Neutrophil (primary cell): ENCODE measurements around the gene RFWD3.

Experiments used
- H3K27ac ChIP-seq: fragments of 200-600 bp; sonication (generic); 2 replicates; pipeline ENCODE4 v1.5.1; 2016; ENCODE audit warnings: mild to moderate bottlenecking, moderate library complexity
- H3K27me3 ChIP-seq: fragments of 200-600 bp; sonication (generic); 2 replicates; pipeline ENCODE4 v1.6.0; 2016; ENCODE audit warnings: mild to moderate bottlenecking
- H3K36me3 ChIP-seq: fragments of 200-600 bp; sonication (generic); 2 replicates; pipeline ENCODE4 v1.5.1; 2017
- H3K4me1 ChIP-seq, 2 experiments: fragments of 200-600 bp in 1 of 2; sonication (generic) in 1 of 2; 1 replicate in 1 of 2; 2 replicates in 1 of 2; pipeline versions ENCODE4 v1.5.1 to v1.6.1; 2013 to 2016; ENCODE audit warnings: low read depth in 1 of 2, low read length in 1 of 2, mild to moderate bottlenecking in 1 of 2, moderate library complexity in 1 of 2; ENCODE audit not compliant: control insufficient read depth in 1 of 2, insufficient read depth in 1 of 2
- H3K4me3 ChIP-seq, 2 experiments: fragments of 200-600 bp in 1 of 2; sonication (generic) in 1 of 2; 1 replicate in 1 of 2; 2 replicates in 1 of 2; pipeline ENCODE4 v1.5.1; 2013 to 2016; ENCODE audit warnings: low read depth in 1 of 2, low read length in 1 of 2, mild to moderate bottlenecking in 1 of 2, moderate library complexity in 1 of 2
- H3K9me3 ChIP-seq: fragments of 200-600 bp; sonication (generic); 2 replicates; pipeline ENCODE4 v1.5.1; 2016
- CTCF ChIP-seq: fragments of 200-600 bp; sonication (generic); IDR thresholded peaks from 2 replicates; pipeline ENCODE4 v1.5.1; 2016; ENCODE audit warnings: antibody characterized with exemption

The RFWD3 gene

GRCh38 chr16:74596586-74596985 lies 70.1 kb downstream of the RFWD3 start:
- Histone ChIP-seq H3K9me3 (no peaks in the 10 kb centered on the region), H3K4me3 (no peak overlapping the region), H3K27ac (no peak overlapping the region), H3K36me3 (peaks cover 6% of the 10 kb centered on the region), H3K27me3 (no peaks in the 10 kb centered on the region), H3K4me1 (peaks cover 14 to 16% of the 10 kb centered on the region in 2 experiments)
- no peak for TF ChIP-seq CTCF

GRCh38 chr16:74592847-74593246 lies 73.8 kb downstream of the RFWD3 start:
- no peaks in the 10 kb centered on the region for H3K27me3 ChIP-seq
- H3K36me3 ChIP-seq = peaks cover under 1% of the 10 kb centered on the region
- no peak for TF ChIP-seq CTCF
- H3K4me3 ChIP-seq = no peak overlapping the region
- peaks cover 5 to 13% of the 10 kb centered on the region in 2 experiments for H3K4me1 ChIP-seq
- H3K27ac ChIP-seq = no peak overlapping the region
- no peaks in the 10 kb centered on the region for H3K9me3 ChIP-seq

- H3K4me1 ChIP-seq = peaks cover 5 to 13% of the 10 kb centered on the region in 2 experiments
- no peak overlapping the region for H3K4me3 ChIP-seq
- no peaks in the 10 kb centered on the region for H3K27me3 ChIP-seq
- H3K27ac ChIP-seq = no peak overlapping the region
- no peaks in the 10 kb centered on the region for H3K36me3 ChIP-seq
- TF ChIP-seq CTCF = no peak
- no peaks in the 10 kb centered on the region for H3K9me3 ChIP-seq
Measured at GRCh38 chr16:74591876-74592650, 74.6 kb downstream of the RFWD3 start.

GRCh38 chr16:74586948-74587347 lies 79.7 kb downstream of the RFWD3 start:
- no peak for TF ChIP-seq CTCF
- H3K4me3 ChIP-seq = no peak overlapping the region
- H3K27ac ChIP-seq = no peak overlapping the region
- H3K36me3 ChIP-seq = no peaks in the 10 kb centered on the region
- H3K9me3 ChIP-seq = no peaks in the 10 kb centered on the region
- peaks cover 4 to 10% of the 10 kb centered on the region in 2 experiments for H3K4me1 ChIP-seq
- H3K27me3 ChIP-seq = no peaks in the 10 kb centered on the region

- Histone ChIP-seq H3K27me3 (no peaks in the 10 kb centered on the region), H3K9me3 (no peaks in the 10 kb centered on the region), H3K4me1 (peaks cover 0 to 6% of the 10 kb centered on the region in 2 experiments), H3K4me3 (no peak overlapping the region), H3K36me3 (no peaks in the 10 kb centered on the region), H3K27ac (no peak overlapping the region)
- TF ChIP-seq CTCF = no peak
Measured at GRCh38 chr16:74585846-74586443, 80.7 kb downstream of the RFWD3 start.
